Measurements from ENCODE around the gene KLHL6. TPM values are rescaled to one million over a fixed set of nuclear protein-coding genes. Genes with fewer than 3 reads are reported as not detected.

KLHL6 gene
- total and polyA plus RNA-seq, 2 of the 8 experiments (the other 6 are each of a cell fraction or from before 2014, with no cell fraction given), result 0.05 TPM; not detected in 1

DNA sequence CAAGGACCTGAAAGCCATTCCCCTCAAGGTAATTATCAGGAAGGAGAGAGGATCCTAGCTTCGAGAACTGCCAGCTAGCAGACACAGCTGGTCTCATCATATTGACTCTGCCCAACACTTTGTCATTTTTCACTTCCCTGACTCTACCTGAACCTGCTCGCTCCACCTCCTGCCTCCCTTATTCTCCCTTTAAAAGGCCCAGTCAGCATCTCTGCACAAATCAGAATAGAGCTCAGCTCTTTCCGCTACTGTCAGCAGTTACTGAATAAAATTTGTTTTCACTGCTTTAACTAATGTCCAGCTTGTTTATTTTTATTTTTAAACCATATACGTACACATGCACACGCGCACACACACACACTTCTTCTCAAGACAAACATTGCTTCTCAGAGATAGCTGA is 69.9 kb downstream of the KLHL6 start:
- no peak overlapping the region for H2AFZ ChIP-seq (ENCODE audit: low read length)
- no peak for DNase-seq (ENCODE audit: low read depth in 1 of 2, low spot score in 2 of 2)
- H3K4me1 ChIP-seq (replicated peaks in 1 of 4; ENCODE audit: control insufficient read depth in 3 of 4, insufficient read depth in 4 of 4, low read length in 3 of 4), result peaks cover 0 to 11% (median 7%) of the 10 kb centered on the region in 4 experiments; a peak in 4 of 7 replicates
- H4K8ac ChIP-seq (ENCODE audit: extremely low read depth, insufficient read depth, low read length), result no peak overlapping the region
- no peaks in the 10 kb centered on the region for H3K36me3 ChIP-seq (ENCODE audit: control insufficient read depth in 2 of 4, insufficient read depth in 4 of 4, low read length in 3 of 4)
- ChIA-PET CTCF (ENCODE audit: partially characterized antibody) (interaction anchor here (1.2 to 2.0 kb wide), 2 partner anchors 29 to 75 kb away, joined by 4 to 6 read pairs; no protein-coding TSS in a partner anchor), POLR2A (ENCODE audit: partially characterized antibody) (interaction anchor here (1.0 to 2.3 kb wide), 2 partner anchors 12 to 212 kb away, joined by 6 to 8 read pairs; partner anchors contain the start of gene YEATS2)
- no peak overlapping the region for H2BK12ac ChIP-seq (ENCODE audit: low read depth, low read length)
- no peak overlapping the region for H4K91ac ChIP-seq (replicated peaks; ENCODE audit: insufficient read length, low read length)
- H2BK120ac ChIP-seq (replicated peaks; ENCODE audit: low read depth, low read length), result no peak overlapping the region
- H3K9ac ChIP-seq (replicated peaks in 1 of 4; ENCODE audit: extremely low read depth in 1 of 4, low read depth in 3 of 4, low read length in 3 of 4), result no peak overlapping the region
- 88% methylated on average over 6 of the region's 6 CpGs; no CpG with 5 or more reads in 1 of the 2 experiments for WGBS, 2 experiments (ENCODE audit: extremely low coverage in 1 of 2, insufficient coverage in 1 of 2, insufficient read length in 1 of 2, insufficient replicate concordance in 2 of 2, low coverage in 1 of 2, low lambda C conversion rate in 2 of 2, missing lambda C conversion rate in 1 of 2)
- no peak overlapping the region for H2AK5ac ChIP-seq (ENCODE audit: low read depth, low read length)
- no peak overlapping the region for H4K5ac ChIP-seq (ENCODE audit: insufficient read length, low read depth, low read length)
- no peak overlapping the region for H3K4ac ChIP-seq (replicated peaks; ENCODE audit: insufficient read length, low read depth, low read length)
- no peak for FAIRE-seq
- H2BK20ac ChIP-seq (ENCODE audit: low read length), result no peak overlapping the region
- H3K18ac ChIP-seq (ENCODE audit: extremely low read depth, low read length), result no peak overlapping the region
- H3K23ac ChIP-seq (ENCODE audit: insufficient read length), result no peak overlapping the region
- no peak overlapping the region for H3K4me3 ChIP-seq (ENCODE audit: extremely low read depth in 1 of 4, insufficient read depth in 2 of 4, low read depth in 3 of 4, low read length in 4 of 4)
- no peaks in the 10 kb centered on the region; a peak in 1 of 4 replicates for H3K9me3 ChIP-seq (ENCODE audit: insufficient read depth in 2 of 2, low read depth in 1 of 2, low read length in 1 of 2)
- TF ChIP-seq MAFK (IDR thresholded peaks at IDR 0.05; ENCODE audit: low read depth, low read length) (0 out of 2 replicates have a peak, but pooled peaks have one; percentile 14), POLR2AphosphoS5 (IDR thresholded peaks at IDR 0.05; ENCODE audit: low read depth, low read length) (no peak), TAF1 (IDR thresholded peaks at IDR 0.05; ENCODE audit: low read depth, low read length) (no peak)
- H3K14ac ChIP-seq (ENCODE audit: insufficient read length), result no peak overlapping the region
- no peaks in the 10 kb centered on the region for H3K79me2 ChIP-seq (ENCODE audit: control insufficient read depth in 1 of 2, insufficient read depth in 2 of 2, low read length in 2 of 2)
- no peak overlapping the region for H3K4me2 ChIP-seq (ENCODE audit: insufficient read depth in 1 of 2, low read depth in 2 of 2, low read length in 2 of 2)
- no peaks in the 10 kb centered on the region for H3K27me3 ChIP-seq (replicated peaks in 1 of 4; ENCODE audit: control insufficient read depth in 3 of 4, extremely low read depth in 1 of 4, insufficient read depth in 3 of 4, low read length in 3 of 4)
- no peak overlapping the region for H2BK5ac ChIP-seq (ENCODE audit: low read depth, low read length)
- no peak overlapping the region for H3K27ac ChIP-seq (ENCODE audit: low read depth, low read length)
- H2BK15ac ChIP-seq (ENCODE audit: low read length), result no peak overlapping the region
- no peaks in the 10 kb centered on the region for H3K79me1 ChIP-seq (ENCODE audit: low read depth, low read length)
- no peaks in the 10 kb centered on the region for H4K20me1 ChIP-seq (replicated peaks in 1 of 2; ENCODE audit: control insufficient read depth in 1 of 2, insufficient read depth in 2 of 2, low read length in 2 of 2)
- no peaks in the 10 kb centered on the region for H3K23me2 ChIP-seq (ENCODE audit: low read depth, low read length)
- no peak overlapping the region for H3K56ac ChIP-seq (replicated peaks; ENCODE audit: insufficient read length, low read depth, low read length)
